AG04450 (cell line): ENCODE results near the gene CCDC198. TPM values are rescaled to one million over a fixed set of nuclear protein-coding genes. Genes with fewer than 3 reads are reported as not detected.

Experiments
- CTCF ChIA-PET: fragments of 300-600, 350-600 bp; formaldehyde crosslinking; extraction: SDS; loops from one replicate; lab custom pipeline; 2022; ENCODE audit warnings: antibody characterized with exemption, inconsistent platforms; lab: Charles Lee
- POLR2A ChIA-PET: fragments of 350-600 bp; formaldehyde crosslinking; extraction: SDS; loops from one replicate; lab custom pipeline; 2021; ENCODE audit warnings: antibody characterized with exemption, inconsistent platforms; lab: Yijun Ruan, JAX
- DNase-seq: peaks from one replicate; pipeline ENCODE4 v3.0.0-alpha.2; 2011; ENCODE audit warnings: low read depth, low spot score
- H3K27ac ChIP-seq: one replicate; pipeline ENCODE4 v1.5.1; 2012; ENCODE audit warnings: low read depth, low read length, control low read depth
- H3K27me3 ChIP-seq: one replicate; pipeline ENCODE4 v1.6.0; 2012; ENCODE audit warnings: low read length; ENCODE audit not compliant: control insufficient read depth, insufficient read depth
- H3K4me3 ChIP-seq: 2 replicates; pipeline ENCODE4 v1.5.1; 2011; ENCODE audit warnings: mild to moderate bottlenecking, low read depth, low read length, control low read depth
- H3K9me3 ChIP-seq: 2 replicates; pipeline ENCODE4 v1.5.1; 2012; ENCODE audit warnings: low read length; ENCODE audit not compliant: control insufficient read depth, insufficient read depth
- CTCF ChIP-seq: IDR thresholded peaks from 2 replicates; pipeline ENCODE4 v1.5.1; 2011; ENCODE audit warnings: low read depth, low read length, control low read depth, inconsistent platforms
- polyA plus RNA-seq: library from polyadenylated mRNA; depleted of rRNA; stranded (reverse); fragments of >200 nt; gene quantifications from 2 replicates; pipeline ENCODE4 v1.2.3, GENCODE V29; 2011

Gene CCDC198
- polyA plus RNA-seq, 1 experiment = not detected

- TF ChIP-seq CTCF = no peak
- ChIA-PET CTCF (no interaction called here), POLR2A (no interaction called here)
- Histone ChIP-seq H3K27ac (no peak overlapping the region), H3K27me3 (no peaks in the 10 kb centered on the region), H3K4me3 (no peak overlapping the region), H3K9me3 (no peaks in the 10 kb centered on the region)
- no peak for DNase-seq
Measured at GRCh38 chr14:57498659-57499058, 5.0 kb upstream of the CCDC198 start.

- Histone ChIP-seq H3K4me3 (no peak overlapping the region), H3K27ac (no peak overlapping the region), H3K9me3 (no peaks in the 10 kb centered on the region), H3K27me3 (no peaks in the 10 kb centered on the region)
- CTCF ChIA-PET = no interaction called here
- POLR2A ChIA-PET = no interaction called here
- TF ChIP-seq CTCF = no peak
- DNase-seq = no peak
Measured at GRCh38 chr14:57498035-57498434, 4.4 kb upstream of the CCDC198 start.

GRCh38 chr14:57495416-57495815, 1.8 kb upstream of the CCDC198 start:
- ChIA-PET POLR2A (no interaction called here), CTCF (interaction anchor here (0.8 to 1.8 kb wide), 2 partner anchors 7 to 577 kb away, joined by 3 read pairs; no protein-coding TSS in a partner anchor)
- no peaks in the 10 kb centered on the region for H3K9me3 ChIP-seq
- no peak overlapping the region for H3K27ac ChIP-seq
- no peak for TF ChIP-seq CTCF
- no peak overlapping the region for H3K4me3 ChIP-seq
- H3K27me3 ChIP-seq = no peaks in the 10 kb centered on the region
- DNase-seq = no peak

GRCh38 chr14:57492859-57493258, 798 bp downstream of the CCDC198 start:
- no peak overlapping the region for H3K27ac ChIP-seq
- POLR2A ChIA-PET = no interaction called here
- no peak overlapping the region for H3K4me3 ChIP-seq
- no peak for TF ChIP-seq CTCF
- CTCF ChIA-PET = interaction anchor here (1.7 kb wide), 1 partner anchor 579 kb away, joined by 5 read pairs; no protein-coding TSS in a partner anchor
- H3K9me3 ChIP-seq = no peaks in the 10 kb centered on the region
- no peaks in the 10 kb centered on the region for H3K27me3 ChIP-seq
- no peak for DNase-seq

DNA sequence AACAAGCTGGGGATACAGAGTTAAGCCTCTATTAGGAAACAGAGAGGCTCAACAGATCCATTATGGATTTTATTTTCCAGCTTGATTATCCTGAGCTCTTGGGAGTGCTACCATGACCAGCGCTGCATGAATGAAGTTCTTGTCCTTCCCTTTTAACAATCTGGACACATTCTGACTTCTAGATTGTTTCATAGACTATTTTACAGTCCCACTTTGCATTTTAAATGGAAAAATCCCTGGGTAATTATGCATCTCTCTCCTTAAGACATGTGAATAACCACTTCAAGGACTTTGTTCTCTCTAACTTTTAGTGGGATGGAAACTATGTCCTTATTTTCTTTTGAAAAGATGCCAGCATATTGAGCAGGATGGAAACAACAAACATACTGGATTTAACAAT, 2.0 kb downstream of the CCDC198 start:
- DNase-seq = no peak
- no peaks in the 10 kb centered on the region for H3K9me3 ChIP-seq
- CTCF ChIA-PET = interaction anchor here (1.7 kb wide), 1 partner anchor 581 kb away, joined by 5 read pairs; no protein-coding TSS in a partner anchor
- POLR2A ChIA-PET = no interaction called here
- H3K27ac ChIP-seq = no peak overlapping the region
- no peak for TF ChIP-seq CTCF
- H3K4me3 ChIP-seq = no peak overlapping the region
- H3K27me3 ChIP-seq = no peaks in the 10 kb centered on the region
